B cell (primary cell): ENCODE data around the gene DNAAF1.

ENCODE experiments used
- EZH2 ChIP-seq: IDR thresholded peaks from 2 replicates; pipeline ENCODE4 v1.6.1; 2012; ENCODE audit warnings: borderline replicate concordance, low read depth, mild to moderate bottlenecking, moderate library complexity, low read length; ENCODE audit not compliant: insufficient read depth, poor library complexity, severe bottlenecking
- TF ChIP-seq, protein P1 (sequence below): fragments of 200-600 bp; IDR thresholded peaks from one replicate; pipeline ENCODE4 v1.8.0; 2022; ENCODE audit warnings: antibody characterized with exemption, mild to moderate bottlenecking

DNA sequence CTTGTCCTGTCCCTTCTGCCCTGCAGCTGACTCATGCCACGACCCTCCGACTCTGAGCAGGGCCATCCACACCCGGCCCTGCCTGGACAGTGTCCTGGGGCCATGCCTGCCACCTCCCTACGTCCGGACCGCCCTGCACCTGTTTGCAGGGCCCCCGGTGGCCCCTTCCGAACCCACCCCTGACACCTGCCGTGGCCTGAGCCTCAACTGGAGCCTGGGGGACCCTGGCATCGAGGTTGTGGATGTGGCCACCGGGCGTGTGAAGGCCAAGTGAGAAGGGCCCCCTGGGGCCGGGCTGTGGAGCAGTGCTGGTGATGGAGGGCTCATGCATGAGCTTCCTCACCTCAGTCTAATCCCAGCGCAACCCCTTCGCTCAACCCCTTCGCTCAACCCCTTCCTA is 51.0 kb downstream of the DNAAF1 start:
- TF ChIP-seq, protein P1, sequence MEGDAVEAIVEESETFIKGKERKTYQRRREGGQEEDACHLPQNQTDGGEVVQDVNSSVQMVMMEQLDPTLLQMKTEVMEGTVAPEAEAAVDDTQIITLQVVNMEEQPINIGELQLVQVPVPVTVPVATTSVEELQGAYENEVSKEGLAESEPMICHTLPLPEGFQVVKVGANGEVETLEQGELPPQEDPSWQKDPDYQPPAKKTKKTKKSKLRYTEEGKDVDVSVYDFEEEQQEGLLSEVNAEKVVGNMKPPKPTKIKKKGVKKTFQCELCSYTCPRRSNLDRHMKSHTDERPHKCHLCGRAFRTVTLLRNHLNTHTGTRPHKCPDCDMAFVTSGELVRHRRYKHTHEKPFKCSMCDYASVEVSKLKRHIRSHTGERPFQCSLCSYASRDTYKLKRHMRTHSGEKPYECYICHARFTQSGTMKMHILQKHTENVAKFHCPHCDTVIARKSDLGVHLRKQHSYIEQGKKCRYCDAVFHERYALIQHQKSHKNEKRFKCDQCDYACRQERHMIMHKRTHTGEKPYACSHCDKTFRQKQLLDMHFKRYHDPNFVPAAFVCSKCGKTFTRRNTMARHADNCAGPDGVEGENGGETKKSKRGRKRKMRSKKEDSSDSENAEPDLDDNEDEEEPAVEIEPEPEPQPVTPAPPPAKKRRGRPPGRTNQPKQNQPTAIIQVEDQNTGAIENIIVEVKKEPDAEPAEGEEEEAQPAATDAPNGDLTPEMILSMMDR: no peak
- TF ChIP-seq EZH2: no peak
